Measurements from ENCODE around the gene CABP2.
"Not testable (repeated sequence)": the region's sequence is repeated elsewhere in the genome, so short reads cannot be mapped to it uniquely, and the experiment has no call there.

CABP2 gene

DNA sequence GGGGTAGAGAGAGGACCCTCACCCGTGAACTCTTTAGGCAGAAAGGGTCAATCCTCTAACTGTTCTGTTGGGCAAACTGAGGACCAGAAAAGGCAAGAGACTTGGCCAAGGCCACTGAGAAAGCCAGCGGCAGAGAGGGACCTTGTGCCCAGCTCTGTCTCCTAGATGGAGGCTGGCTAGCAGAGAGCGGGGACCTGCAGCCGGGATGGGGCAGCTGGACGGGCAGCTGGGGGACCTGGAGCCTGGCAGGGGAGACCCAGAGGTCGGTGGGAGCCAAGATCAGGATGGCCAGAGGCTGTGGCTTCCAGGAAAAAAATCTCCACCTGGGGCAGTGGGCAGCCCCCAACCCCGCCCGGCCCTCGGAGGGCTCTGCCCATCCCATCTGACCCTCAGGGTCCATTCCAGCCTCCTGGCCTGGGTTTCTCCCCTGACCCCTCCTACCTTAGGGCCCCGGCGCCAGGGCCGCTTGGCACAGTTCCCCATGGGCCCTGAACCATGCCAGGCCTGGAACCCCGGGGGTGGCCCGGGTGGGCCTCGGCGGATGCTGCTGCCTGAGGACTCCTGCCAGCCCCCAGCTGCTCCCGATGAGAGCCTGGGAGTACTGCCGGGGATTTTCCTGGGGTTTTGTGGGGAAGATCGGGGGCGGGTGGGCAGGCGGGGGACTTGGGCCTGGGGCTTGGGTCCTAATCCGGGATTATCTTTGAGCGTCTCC lies at the start of gene CABP2:
Gene CABP2, minus strand, starts transcription at position 603 of the 712 bp plus-strand sequence. Its CDS starts 120 bp downstream, at position 483.
- TF ChIP-seq, protein P1, sequence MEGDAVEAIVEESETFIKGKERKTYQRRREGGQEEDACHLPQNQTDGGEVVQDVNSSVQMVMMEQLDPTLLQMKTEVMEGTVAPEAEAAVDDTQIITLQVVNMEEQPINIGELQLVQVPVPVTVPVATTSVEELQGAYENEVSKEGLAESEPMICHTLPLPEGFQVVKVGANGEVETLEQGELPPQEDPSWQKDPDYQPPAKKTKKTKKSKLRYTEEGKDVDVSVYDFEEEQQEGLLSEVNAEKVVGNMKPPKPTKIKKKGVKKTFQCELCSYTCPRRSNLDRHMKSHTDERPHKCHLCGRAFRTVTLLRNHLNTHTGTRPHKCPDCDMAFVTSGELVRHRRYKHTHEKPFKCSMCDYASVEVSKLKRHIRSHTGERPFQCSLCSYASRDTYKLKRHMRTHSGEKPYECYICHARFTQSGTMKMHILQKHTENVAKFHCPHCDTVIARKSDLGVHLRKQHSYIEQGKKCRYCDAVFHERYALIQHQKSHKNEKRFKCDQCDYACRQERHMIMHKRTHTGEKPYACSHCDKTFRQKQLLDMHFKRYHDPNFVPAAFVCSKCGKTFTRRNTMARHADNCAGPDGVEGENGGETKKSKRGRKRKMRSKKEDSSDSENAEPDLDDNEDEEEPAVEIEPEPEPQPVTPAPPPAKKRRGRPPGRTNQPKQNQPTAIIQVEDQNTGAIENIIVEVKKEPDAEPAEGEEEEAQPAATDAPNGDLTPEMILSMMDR (IDR thresholded peaks at IDR 0.05; ENCODE audit: low read depth, low read length): no peak
- in situ Hi-C loops (cut with HindIII; ENCODE audit: low sequenced_read_pairs): no loop called here
- DNase-seq (ENCODE audit: low read depth, low spot score): no peak
- H3K4me3 ChIP-seq (ENCODE audit: low read depth, low read length): no peak within 1 kb of the TSS

DNA sequence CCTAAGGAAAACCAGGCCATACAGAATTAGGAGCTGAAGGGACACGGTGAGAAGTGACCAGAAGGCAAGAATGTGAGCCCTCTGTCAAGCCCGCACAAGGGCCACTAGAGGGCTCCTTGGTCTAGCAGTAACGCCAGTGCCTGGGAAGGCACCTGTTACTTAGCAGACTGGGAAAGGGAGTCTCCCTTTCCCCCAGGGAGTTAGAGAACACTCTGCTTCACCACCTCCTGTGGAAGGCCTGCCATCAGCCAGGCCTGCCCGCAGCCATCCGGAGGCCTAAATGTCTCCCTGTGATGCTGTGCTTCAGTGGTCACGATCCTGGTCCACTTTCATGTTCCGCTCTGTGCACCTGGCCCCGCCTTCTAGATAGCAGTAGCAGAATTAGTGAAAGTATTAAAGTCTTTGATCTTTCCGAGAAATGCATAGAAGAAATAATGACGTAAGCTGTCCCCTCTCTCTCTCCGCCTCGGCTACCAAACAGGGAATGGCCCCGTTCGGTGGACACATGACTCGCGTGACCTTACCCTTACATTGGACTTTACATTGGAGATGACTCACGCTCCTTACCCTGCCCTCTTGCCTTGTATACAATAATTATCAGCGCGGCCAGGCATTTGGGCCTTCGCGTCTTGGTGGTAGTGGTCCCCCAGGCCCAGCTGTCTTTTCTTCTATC lies 49.6 kb upstream of the CABP2 start:
- in situ Hi-C loops (cut with HindIII; ENCODE audit: low sequenced_read_pairs): no loop called here
- H3K4me3 ChIP-seq (ENCODE audit: low read depth, low read length): no peak overlapping the region
- peak; percentile 42 for DNase-seq (ENCODE audit: low read depth, low spot score)
- TF ChIP-seq, protein P1 (IDR thresholded peaks at IDR 0.05; ENCODE audit: low read depth, low read length): peak; percentile 81

DNA sequence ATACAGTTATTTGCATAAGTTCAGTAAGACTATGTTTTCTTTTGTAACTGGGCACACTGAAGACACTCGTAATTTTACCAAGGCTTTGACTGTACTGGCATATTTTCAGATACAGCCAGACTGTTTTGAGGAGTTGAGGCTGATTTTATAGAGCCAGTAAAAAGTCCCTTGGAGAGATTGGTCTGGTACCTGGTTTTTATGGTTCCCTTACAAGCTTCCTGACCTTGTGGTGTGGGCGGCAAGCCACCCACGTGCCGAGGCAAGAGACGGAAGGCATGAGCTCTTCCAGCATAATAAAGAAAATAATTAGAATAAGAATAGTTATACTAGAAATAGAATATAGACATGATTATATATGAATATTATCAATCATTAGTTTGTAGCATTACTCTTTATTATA lies 49.1 kb upstream of the CABP2 start:
- TF ChIP-seq, protein P1 (IDR thresholded peaks at IDR 0.05; ENCODE audit: low read depth, low read length): no peak
- no peak for DNase-seq (ENCODE audit: low read depth, low spot score)
- in situ Hi-C loops (cut with HindIII; ENCODE audit: low sequenced_read_pairs): no loop called here
- no peak overlapping the region for H3K4me3 ChIP-seq (ENCODE audit: low read depth, low read length)

DNA sequence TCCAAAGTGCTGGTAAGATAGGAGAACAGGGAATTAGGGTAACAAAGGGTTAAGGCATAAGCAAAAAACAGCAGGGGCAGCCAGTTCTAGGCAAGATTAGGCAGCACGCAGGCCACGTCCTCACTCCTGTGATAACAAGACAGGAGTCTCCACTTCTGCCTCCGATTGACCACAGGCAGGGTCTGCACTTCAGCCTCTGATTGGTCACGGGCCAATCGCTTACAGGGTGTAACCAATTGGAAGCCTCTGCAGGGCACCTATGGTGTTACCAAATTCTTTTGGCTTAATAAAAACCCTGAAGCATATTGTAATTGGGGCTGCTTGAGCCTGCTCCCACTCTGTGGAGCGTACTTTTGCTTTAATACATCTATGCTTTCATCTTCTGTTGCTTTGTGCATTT lies 48.2 kb upstream of the CABP2 start:
- TF ChIP-seq, protein P1 (IDR thresholded peaks at IDR 0.05; ENCODE audit: low read depth, low read length): no peak
- DNase-seq (ENCODE audit: low read depth, low spot score): no peak
- in situ Hi-C loops (cut with HindIII; ENCODE audit: low sequenced_read_pairs): no loop called here
- no peak overlapping the region for H3K4me3 ChIP-seq (ENCODE audit: low read depth, low read length)

DNA sequence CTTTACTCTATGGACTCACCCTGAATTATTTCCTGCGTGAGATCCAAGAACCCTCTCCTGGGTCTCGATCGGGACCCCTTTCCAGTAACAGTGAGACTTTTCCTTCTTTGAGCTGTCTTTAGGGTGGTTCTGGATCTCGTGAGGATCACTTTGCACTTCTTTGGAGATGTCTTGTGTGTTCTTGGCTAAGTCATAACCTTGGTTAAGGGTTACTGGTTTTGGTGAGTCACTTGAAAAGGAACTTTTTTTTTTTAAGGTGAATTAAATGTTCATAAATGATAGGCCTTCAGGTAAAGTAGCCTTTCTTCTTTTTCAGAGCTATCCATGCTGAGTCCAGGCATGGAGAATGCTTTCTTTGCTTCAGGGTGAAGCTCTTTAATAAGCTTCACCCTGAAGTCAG lies 41.0 kb upstream of the CABP2 start:
- peak; percentile 24 for DNase-seq (ENCODE audit: low read depth, low spot score)
- in situ Hi-C loops (cut with HindIII; ENCODE audit: low sequenced_read_pairs): no loop called here
- H3K4me3 ChIP-seq (ENCODE audit: low read depth, low read length): no peak overlapping the region
- TF ChIP-seq, protein P1 (IDR thresholded peaks at IDR 0.05; ENCODE audit: low read depth, low read length): no peak

DNA sequence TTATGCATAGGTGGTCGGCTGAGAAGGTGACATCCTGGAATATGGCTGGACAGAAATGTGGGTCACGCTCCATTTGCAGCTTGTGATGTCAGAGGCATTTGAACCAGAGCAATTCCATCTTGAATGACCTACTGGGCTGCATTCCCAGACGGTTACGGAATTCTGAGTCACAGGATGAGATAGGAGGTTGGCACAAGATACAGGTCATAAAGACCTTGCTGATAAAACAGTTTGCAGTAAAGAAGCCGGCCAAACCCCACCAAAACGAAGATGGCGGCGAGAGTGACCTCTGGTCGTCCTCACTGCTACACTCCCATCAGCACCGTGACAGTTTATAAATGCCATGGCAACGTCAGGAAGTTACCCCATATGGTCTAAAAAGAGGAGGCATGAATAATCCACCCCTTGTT lies 40.5 kb upstream of the CABP2 start:
- not testable (repeated sequence) for H3K4me3 ChIP-seq (ENCODE audit: low read depth, low read length)

More for the DNA sequence above, 40.5 kb upstream of the CABP2 start:
- in situ Hi-C loops (cut with HindIII; ENCODE audit: low sequenced_read_pairs): not testable (repeated sequence)
- DNase-seq (ENCODE audit: low read depth, low spot score): peak; percentile 87

Data from astrocyte of the spinal cord (primary cell).